ENCODE measurements around the gene BCL2L12.

BCL2L12 gene

GRCh38 chr19:49637821-49638738 is 27.7 kb upstream of the BCL2L12 start:
- peaks cover 26% of the 10 kb centered on the region for H3K4me1 ChIP-seq (ENCODE audit: control insufficient read depth, insufficient read depth, low read length)
- no peaks in the 10 kb centered on the region for H3K9me3 ChIP-seq (ENCODE audit: control insufficient read depth, insufficient read depth, low read depth, low read length)
- ChIA-PET POLR2A (interaction anchor here (0.5 to 1.4 kb wide), 9 partner anchors 19 to 649 kb away, joined by 3 to 8 read pairs (median 3); partner anchors contain the start of genes ATF5 and NUP62), CTCF (interaction anchor here (0.5 to 0.8 kb wide), 4 partner anchors 11 to 43 kb away, joined by 3 read pairs; no protein-coding TSS in a partner anchor)
- H3K36me3 ChIP-seq (ENCODE audit: control insufficient read depth in 2 of 2, insufficient read depth in 1 of 2, low read length in 2 of 2) = no peaks in the 10 kb centered on the region; a peak in 1 of 3 replicates
- no peak overlapping the region for H3K4me3 ChIP-seq (ENCODE audit: low read depth, low read length)
- 0 out of 2 replicates have a peak overlapping the region, but pooled peaks have one; percentile 20 for H3K27ac ChIP-seq (ENCODE audit: extremely low read depth, low read depth, low read length)
- TF ChIP-seq ZNF335 (tag by site-specific recombination; conservative IDR thresholded peaks at IDR 0.05) (peak; percentile 92), IKZF3 (tag by site-specific recombination; IDR thresholded peaks at IDR 0.05) (peak; percentile 75; the same call in 1 of the 2 replicates), MYNN (tag by site-specific recombination; IDR thresholded peaks at IDR 0.05; ENCODE audit: borderline replicate concordance) (no peak), ZNF571 (tag by site-specific recombination; IDR thresholded peaks at IDR 0.05) (no peak), SP3 (tag by site-specific recombination; IDR thresholded peaks at IDR 0.05) (peak; percentile 74), EGR2 (tag by site-specific recombination; IDR thresholded peaks at IDR 0.05; ENCODE audit: low read depth) (peak; percentile 90), ZNF10 (tag by site-specific recombination; IDR thresholded peaks at IDR 0.05) (peak; percentile 99), PBX3 (CRISPR knock-in tag; IDR thresholded peaks at IDR 0.05) (no peak), PRDM2 (tag by site-specific recombination; IDR thresholded peaks at IDR 0.05; ENCODE audit: borderline replicate concordance) (no peak), GLIS2 (tag by site-specific recombination; IDR thresholded peaks at IDR 0.05) (peak; percentile 71), PRDM4 (tag by site-specific recombination; IDR thresholded peaks at IDR 0.05) (no peak), ZNF664 (tag by site-specific recombination; IDR thresholded peaks at IDR 0.05) (no peak), KLF9 (tag by site-specific recombination; IDR thresholded peaks at IDR 0.05; ENCODE audit: low read depth) (no peak), HOXC10 (CRISPR knock-in tag; IDR thresholded peaks at IDR 0.05) (no peak), ZNF580 (tag by site-specific recombination; IDR thresholded peaks at IDR 0.05) (0 out of 2 replicates have a peak, but pooled peaks have one; percentile 16), ZNF311 (tag by site-specific recombination; IDR thresholded peaks at IDR 0.05; ENCODE audit: borderline replicate concordance) (no peak), ZNF561 (tag by site-specific recombination; IDR thresholded peaks at IDR 0.05; ENCODE audit: borderline replicate concordance) (no peak), ZFHX2 (tag by site-specific recombination; conservative IDR thresholded peaks at IDR 0.05) (peak; percentile 84), ZNF639 (tag by site-specific recombination; IDR thresholded peaks at IDR 0.05) (no peak), ZNF350 (tag by site-specific recombination; IDR thresholded peaks at IDR 0.05) (no peak), ZNF423 (tag by site-specific recombination; IDR thresholded peaks at IDR 0.05) (peak; percentile 79), GFI1B (tag by site-specific recombination; IDR thresholded peaks at IDR 0.05) (no peak), ZBTB20 (tag by site-specific recombination; IDR thresholded peaks at IDR 0.05) (0 out of 2 replicates have a peak, but pooled peaks have one; percentile 6), GLIS1 (tag by site-specific recombination; IDR thresholded peaks at IDR 0.05) (peak; percentile 65)
